Stimulated activated CD4-positive, alpha-beta T cell treated with anti-CD3 and anti-CD28 coated beads, Interleukin-2, amount 100 ng/mL, for 48 hours (primary cell): Measurements from ENCODE around the gene CGRRF1.

Source experiments
- DNase-seq, 2 donors: peaks; one replicate each; pipeline ENCODE4 v3.0.0-alpha.2; 2020

The CGRRF1 gene, protein sequence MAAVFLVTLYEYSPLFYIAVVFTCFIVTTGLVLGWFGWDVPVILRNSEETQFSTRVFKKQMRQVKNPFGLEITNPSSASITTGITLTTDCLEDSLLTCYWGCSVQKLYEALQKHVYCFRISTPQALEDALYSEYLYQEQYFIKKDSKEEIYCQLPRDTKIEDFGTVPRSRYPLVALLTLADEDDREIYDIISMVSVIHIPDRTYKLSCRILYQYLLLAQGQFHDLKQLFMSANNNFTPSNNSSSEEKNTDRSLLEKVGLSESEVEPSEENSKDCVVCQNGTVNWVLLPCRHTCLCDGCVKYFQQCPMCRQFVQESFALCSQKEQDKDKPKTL

DNA sequence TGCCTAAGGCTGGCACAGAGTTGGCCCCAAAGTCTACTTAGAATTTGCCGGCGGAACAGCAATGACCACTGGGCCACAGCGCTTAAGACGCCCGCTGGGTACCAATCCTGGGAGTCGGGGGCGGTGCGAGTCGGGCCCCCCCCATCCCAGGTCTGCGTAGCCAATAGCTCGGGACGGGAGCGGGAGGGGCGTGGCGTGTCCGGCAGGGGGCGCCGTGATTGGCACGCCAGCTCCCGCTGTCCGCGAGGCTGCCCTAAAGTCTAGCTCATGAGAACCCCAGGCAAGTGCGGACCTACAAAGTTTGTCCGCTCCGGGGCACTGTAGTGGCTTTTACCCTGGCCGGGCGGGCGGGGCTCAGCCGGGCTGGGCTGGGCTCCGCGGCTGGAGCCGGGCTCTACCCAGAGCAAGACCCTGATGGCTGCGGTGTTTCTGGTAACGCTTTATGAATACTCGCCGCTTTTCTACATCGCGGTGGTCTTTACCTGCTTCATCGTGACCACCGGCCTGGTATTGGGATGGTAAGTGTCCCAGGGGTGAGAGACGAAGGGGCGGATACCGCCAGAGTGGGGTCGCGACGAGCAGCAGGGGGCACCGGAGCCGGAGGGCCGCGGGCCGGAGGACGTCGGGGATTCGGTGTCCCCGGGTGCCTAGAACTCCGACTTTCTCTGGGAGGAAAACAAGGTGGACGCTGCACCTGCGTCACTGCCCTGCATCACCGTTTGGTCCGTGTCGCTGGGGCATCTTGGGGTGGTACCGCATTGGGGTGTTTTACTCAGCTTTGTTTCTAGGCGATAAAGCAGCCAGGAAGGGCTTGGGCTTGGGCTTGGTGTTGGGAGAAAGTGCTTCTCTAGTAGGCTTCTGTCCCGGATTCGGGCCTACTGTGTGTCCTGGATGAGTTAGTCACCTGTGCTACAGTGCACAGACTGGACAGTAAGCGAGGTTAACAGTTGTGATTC lies at the start of gene CGRRF1:
TSS of gene CGRRF1 (plus strand) at position 361 of the 956 bp plus-strand sequence. CDS start at position 415, 54 bp downstream.
- peak; percentile 98 for DNase-seq

DNA sequence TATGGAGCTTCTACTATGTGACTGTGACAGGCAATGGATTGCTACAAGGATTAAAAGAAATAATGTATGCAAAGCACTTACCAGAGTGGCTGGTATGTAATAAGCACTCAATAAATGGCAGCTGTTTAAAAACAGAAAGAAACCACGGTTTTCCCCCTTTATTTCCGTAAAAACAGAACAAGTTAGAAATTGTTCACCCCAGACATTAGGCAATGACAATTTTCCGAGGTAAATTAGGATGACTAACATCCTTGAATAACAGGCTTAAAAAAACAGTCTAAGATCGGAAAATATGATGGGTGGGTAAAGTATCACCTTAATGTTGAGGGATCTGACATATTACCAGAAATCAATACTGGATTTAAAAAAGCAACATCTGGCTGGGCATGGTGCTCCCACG lies 47.7 kb upstream of the CGRRF1 start:
- DNase-seq, result no peak

DNA sequence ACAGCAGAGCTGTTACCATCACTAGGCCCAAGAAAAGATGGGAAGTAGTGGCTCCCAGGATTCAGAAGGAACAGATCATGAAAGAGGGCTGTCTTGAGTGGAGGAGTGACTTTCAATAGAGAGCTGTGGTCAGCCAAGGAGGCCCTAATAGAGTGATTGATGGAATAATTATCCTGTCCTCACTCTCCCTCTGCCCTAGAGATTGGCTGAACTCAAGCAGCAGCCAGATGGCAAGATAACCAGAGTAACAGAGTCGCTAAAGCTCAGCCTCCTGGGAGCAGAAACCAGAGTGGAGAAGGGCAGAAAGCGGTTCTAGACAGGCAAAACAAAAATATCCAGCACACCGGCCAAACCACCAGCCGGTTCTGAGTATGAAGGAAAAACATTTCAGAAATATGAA lies 44.1 kb upstream of the CGRRF1 start:
- DNase-seq, result no peak

- DNase-seq, result no peak
Measured at GRCh38 chr14:54467280-54467679, 42.4 kb upstream of the CGRRF1 start.

- no peak for DNase-seq
Measured at GRCh38 chr14:54470701-54471100, 39.0 kb upstream of the CGRRF1 start.

GRCh38 chr14:54471641-54472040 lies 38.1 kb upstream of the CGRRF1 start:
- no peak for DNase-seq

GRCh38 chr14:54472315-54472714 lies 37.4 kb upstream of the CGRRF1 start:
- DNase-seq, result no peak

DNA sequence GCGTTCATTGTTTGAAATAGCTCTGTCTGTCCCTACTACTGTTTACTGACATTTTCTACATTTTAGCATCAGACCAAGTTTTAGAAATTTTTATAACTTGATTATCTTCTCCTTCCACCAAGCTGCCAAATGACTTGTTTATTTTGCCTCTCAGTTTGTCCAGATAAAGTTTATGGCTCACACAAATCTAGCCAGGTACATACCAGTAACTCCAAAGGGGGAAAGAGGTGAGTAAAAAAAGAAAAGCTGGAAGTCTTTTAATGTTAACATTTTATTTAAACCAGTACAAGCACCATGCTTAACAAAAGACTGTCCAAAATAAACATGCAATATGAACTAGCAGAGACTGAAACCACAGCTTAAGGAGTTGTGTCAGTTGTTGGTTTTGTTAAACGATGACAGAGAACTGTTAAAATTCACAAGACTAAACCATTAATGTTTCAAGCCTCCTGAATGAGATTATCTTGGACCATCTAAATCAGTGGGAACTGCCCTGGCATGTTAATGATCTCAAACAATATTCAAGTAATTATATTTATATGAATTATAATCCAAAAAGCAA lies 35.4 kb upstream of the CGRRF1 start:
- DNase-seq, result no peak

- no peak for DNase-seq
Measured at GRCh38 chr14:54475187-54475899, 34.4 kb upstream of the CGRRF1 start.

GRCh38 chr14:54475911-54476310 lies 33.8 kb upstream of the CGRRF1 start:
- DNase-seq, result no peak

GRCh38 chr14:54478636-54479215 lies 31.0 kb upstream of the CGRRF1 start:
- DNase-seq, result no peak

GRCh38 chr14:54480830-54481562 lies 28.7 kb upstream of the CGRRF1 start:
- DNase-seq, result no peak

DNA sequence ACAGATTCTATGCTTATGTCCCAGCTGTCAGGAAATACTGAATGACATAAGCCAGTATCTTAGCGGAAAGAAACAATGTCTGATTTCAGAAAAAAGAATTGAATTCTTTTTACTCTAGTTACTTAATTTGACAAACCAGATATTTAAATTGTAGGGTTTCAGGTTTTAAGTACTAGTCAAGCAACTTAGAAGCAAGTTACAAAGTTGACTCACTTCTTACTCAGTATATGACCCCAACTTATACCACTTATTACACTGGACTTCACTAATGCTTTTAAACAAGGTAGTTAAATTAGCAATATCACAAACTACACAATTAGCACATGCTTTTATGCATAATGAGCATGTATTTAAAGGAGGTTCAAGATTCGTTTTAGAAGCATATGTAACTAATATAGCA lies 28.0 kb upstream of the CGRRF1 start:
- DNase-seq, result no peak

- no peak for DNase-seq
Measured at GRCh38 chr14:54483073-54483745, 26.5 kb upstream of the CGRRF1 start.

DNA sequence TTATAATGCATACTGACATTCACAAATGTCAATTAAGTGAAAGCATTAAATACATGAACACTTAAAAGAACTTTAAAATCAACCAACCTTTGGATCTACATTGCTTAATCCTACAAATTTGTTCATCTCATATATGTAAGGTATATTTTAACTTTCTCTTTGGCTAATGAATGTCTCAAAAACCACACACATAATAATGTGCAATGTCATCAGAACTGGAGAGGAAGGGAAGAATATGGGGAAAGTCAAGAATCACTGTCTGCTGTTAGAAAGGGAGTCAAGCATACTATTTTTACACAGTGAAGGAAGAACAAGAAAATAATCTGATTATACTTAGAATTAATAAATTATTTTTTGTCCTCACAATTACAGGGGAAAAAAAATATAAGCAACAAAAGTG lies 25.9 kb upstream of the CGRRF1 start:
- no peak for DNase-seq

DNA sequence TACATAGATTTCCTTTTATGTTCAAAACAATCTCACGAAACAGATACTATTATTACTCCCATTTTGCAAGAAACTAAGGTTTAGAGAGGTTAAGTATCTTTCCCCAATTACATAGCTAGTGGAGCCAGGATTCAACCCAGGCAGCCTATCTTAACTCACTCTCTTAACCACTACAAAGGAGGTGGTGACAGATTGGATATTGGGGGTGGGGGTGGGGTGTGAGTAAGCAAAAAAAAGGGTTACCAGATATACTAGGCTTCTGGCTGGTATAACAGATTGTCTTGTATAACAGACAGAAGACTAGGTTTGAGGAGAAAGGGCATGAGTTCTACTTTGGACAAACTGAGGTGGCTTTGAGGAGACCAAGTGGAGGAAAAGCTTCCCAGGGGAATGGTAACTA lies 23.0 kb upstream of the CGRRF1 start:
- no peak for DNase-seq

GRCh38 chr14:54487771-54488170 lies 21.9 kb upstream of the CGRRF1 start:
- DNase-seq, result no peak

DNA sequence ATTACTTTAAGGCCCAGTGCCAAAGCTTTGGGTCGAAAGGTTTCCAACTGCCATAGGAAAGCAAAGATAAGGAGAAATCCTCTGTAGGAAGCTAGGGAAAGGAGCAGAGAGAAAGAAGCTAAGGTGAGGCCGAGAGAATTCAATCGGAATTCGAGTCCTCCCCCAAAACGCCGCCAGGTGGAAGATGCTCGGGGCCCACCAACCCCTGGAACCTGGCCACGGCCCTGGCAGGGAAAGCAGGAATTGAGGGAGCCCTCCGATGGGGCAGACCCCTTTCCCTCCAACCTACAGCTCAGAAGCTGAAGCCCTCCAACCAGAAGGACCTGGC lies 21.4 kb upstream of the CGRRF1 start:
- DNase-seq, result peak in 1 of 2 donors; percentile 20

- DNase-seq, result peak; percentile 78 to 82
Measured at GRCh38 chr14:54488646-54489317, 20.9 kb upstream of the CGRRF1 start, which contains the start of gene GMFB. GMFB (minus strand) TSS chr14:54488980; CDS start chr14:54488927, 53 bp downstream.

DNA sequence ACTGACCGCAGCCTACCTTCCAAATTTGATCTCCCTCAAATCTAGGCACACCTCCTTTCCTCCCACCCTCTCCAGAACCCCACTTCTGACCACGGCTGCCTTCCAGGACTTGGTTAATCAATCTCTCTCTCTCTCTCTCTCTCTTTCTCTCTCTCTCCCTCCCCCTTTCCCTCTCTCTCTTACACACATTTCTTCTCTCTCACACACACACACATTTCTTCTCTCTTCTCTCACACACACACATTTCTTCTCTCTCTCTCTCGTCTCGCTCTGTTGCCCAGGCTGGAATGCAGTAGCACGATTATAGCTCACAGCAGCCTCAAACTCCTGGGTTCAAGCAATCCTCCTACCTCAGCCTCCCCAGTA lies 20.4 kb upstream of the CGRRF1 start:
- no peak for DNase-seq
